Measurements from ENCODE around the gene MAP2.

Gene MAP2

GRCh38 chr2:209614690-209615369 is 191.0 kb downstream of the MAP2 start:
- H3K4me3 ChIP-seq (ENCODE audit: low read depth, low read length) = no peak overlapping the region
- TF ChIP-seq MAX (IDR thresholded peaks at IDR 0.05; ENCODE audit: low read depth, low read length) (no peak), MYC (IDR thresholded peaks at IDR 0.05; ENCODE audit: low read depth, low read length) (no peak), CTCF (IDR thresholded peaks at IDR 0.05; ENCODE audit: low read depth, low read length) (no peak), POLR2A (IDR thresholded peaks at IDR 0.05; ENCODE audit: extremely low read depth, insufficient read length) (no peak)
- no peak for DNase-seq (ENCODE audit: low read depth)

GRCh38 chr2:209619782-209620181 is 195.9 kb downstream of the MAP2 start:
- DNase-seq (ENCODE audit: low read depth) = peak; percentile 88

GRCh38 chr2:209624192-209624938 is 200.5 kb downstream of the MAP2 start:
- TF ChIP-seq POLR2A (IDR thresholded peaks at IDR 0.05; ENCODE audit: extremely low read depth, insufficient read length) (no peak), MYC (IDR thresholded peaks at IDR 0.05; ENCODE audit: low read depth, low read length) (no peak), CTCF (IDR thresholded peaks at IDR 0.05; ENCODE audit: low read depth, low read length) (no peak), MAX (IDR thresholded peaks at IDR 0.05; ENCODE audit: low read depth, low read length) (no peak)
- no peak for DNase-seq (ENCODE audit: low read depth)
- H3K4me3 ChIP-seq (ENCODE audit: low read depth, low read length) = no peak overlapping the region

More at GRCh38 chr2:209619782-209620181, 195.9 kb downstream of the MAP2 start:
- H3K4me3 ChIP-seq (ENCODE audit: low read depth, low read length) = no peak overlapping the region
- TF ChIP-seq CTCF (IDR thresholded peaks at IDR 0.05; ENCODE audit: low read depth, low read length) (no peak), MYC (IDR thresholded peaks at IDR 0.05; ENCODE audit: low read depth, low read length) (peak; percentile 30; the same call in 1 of the 2 replicates), MAX (IDR thresholded peaks at IDR 0.05; ENCODE audit: low read depth, low read length) (0 out of 2 replicates have a peak, but pooled peaks have one; percentile 29), POLR2A (IDR thresholded peaks at IDR 0.05; ENCODE audit: extremely low read depth, insufficient read length) (no peak)

GRCh38 chr2:209629597-209629996 is 205.8 kb downstream of the MAP2 start:
- no peak overlapping the region for H3K4me3 ChIP-seq (ENCODE audit: low read depth, low read length)
- DNase-seq (ENCODE audit: low read depth) = no peak
- TF ChIP-seq POLR2A (IDR thresholded peaks at IDR 0.05; ENCODE audit: extremely low read depth, insufficient read length) (no peak), MAX (IDR thresholded peaks at IDR 0.05; ENCODE audit: low read depth, low read length) (no peak), CTCF (IDR thresholded peaks at IDR 0.05; ENCODE audit: low read depth, low read length) (no peak), MYC (IDR thresholded peaks at IDR 0.05; ENCODE audit: low read depth, low read length) (no peak)

- no peak for TF ChIP-seq CTCF (IDR thresholded peaks at IDR 0.05; ENCODE audit: low read depth, low read length)
- TF ChIP-seq MYC (IDR thresholded peaks at IDR 0.05; ENCODE audit: low read depth, low read length) = no peak
- TF ChIP-seq POLR2A (IDR thresholded peaks at IDR 0.05; ENCODE audit: extremely low read depth, insufficient read length) = no peak
- no peak for TF ChIP-seq MAX (IDR thresholded peaks at IDR 0.05; ENCODE audit: low read depth, low read length)
- no peak for DNase-seq (ENCODE audit: low read depth)
- no peak overlapping the region for H3K4me3 ChIP-seq (ENCODE audit: low read depth, low read length)
These were observed 210.1 kb downstream of the MAP2 start for GRCh38 chr2:209633911-209634310.
